ENCODE results near the gene NAT8L. TPM values are rescaled to one million over a fixed set of nuclear protein-coding genes. Genes with fewer than 3 reads are reported as not detected.

The NAT8L gene
- total RNA-seq, 1 donor from 2014 or later = 0.05 TPM

GRCh38 chr4:2044542-2045517, 14.3 kb upstream of the NAT8L start:
- no peak for DNase-seq (ENCODE audit: low spot score)
- no peak for ATAC-seq

DNA sequence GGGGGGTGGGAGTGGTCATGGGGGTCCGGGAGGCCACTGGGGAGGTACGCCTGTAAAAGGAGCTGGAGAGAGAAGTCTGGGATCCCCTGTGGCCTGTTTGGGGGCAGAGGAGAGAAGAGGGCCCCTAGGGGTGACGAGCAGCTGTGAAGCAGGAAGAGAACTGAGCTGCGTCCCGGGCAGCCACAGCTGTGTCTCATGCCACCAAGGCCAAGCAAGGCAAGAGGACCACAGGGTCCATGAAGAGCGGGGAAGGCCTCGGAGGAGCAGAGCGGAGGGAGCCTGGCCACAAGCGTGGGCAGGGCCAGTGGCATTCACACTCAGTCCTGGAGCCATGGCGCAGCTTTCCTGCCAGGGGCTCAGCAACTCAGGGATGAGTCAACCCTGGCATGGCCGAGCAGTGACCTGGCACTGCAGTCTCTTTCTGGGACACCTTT, 13.6 kb upstream of the NAT8L start:
- ATAC-seq (no peak), DNase-seq (ENCODE audit: low spot score) (no peak)

- ATAC-seq (no peak), DNase-seq (ENCODE audit: low spot score) (no peak)
Observed at GRCh38 chr4:2046031-2046961, 12.8 kb upstream of the NAT8L start.

DNA sequence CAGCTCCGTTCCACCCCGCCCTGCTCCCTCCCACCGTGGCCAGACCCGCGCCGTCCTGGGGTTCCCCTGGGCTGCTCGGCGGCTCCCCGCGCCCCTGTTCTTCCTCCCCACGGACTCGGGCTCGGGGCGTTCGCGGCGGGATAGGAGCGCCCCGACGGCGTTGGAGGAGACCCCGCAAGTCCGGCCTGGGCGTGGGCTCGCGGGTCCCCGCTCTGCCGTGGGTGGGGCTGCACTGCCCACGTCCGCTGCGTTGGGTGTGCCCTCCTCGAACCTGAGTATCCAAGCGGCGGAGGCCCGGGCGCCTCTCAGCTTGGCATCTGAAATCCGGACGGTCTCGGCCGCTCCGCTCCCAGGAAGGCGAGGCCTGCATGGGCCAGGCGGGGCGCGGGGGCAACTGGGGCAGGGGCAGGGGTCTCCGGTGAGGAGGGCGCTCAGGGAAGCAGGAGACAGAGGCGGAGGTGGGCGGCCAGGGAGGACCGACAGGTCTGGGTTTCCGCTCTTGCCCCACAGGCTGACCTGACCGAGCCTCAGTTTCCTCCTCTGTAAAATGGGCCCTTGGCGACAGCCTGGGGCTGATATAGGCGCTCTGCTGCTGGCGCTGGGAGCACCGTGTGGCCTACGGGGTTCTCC, 12.0 kb upstream of the NAT8L start:
- ATAC-seq (no peak), DNase-seq (ENCODE audit: low spot score) (no peak)

- DNase-seq (ENCODE audit: low spot score) = no peak
- no peak for ATAC-seq
Observed at GRCh38 chr4:2047781-2048581, 11.1 kb upstream of the NAT8L start.

GRCh38 chr4:2048831-2049230, 10.3 kb upstream of the NAT8L start:
- ATAC-seq = no peak
- no peak for DNase-seq (ENCODE audit: low spot score)

GRCh38 chr4:2049381-2049780, 9.7 kb upstream of the NAT8L start:
- no peak for DNase-seq (ENCODE audit: low spot score)
- ATAC-seq = no peak

- ATAC-seq (no peak), DNase-seq (ENCODE audit: low spot score) (no peak)
Observed at GRCh38 chr4:2049811-2050210, 9.3 kb upstream of the NAT8L start.

GRCh38 chr4:2051086-2051485, 8.0 kb upstream of the NAT8L start:
- DNase-seq (ENCODE audit: low spot score) (no peak), ATAC-seq (no peak)

- no peak for ATAC-seq
- no peak for DNase-seq (ENCODE audit: low spot score)
Observed at GRCh38 chr4:2054217-2054616, 4.9 kb upstream of the NAT8L start.

GRCh38 chr4:2057382-2058065, 1.6 kb upstream of the NAT8L start:
- ATAC-seq = no peak
- no peak for DNase-seq (ENCODE audit: low spot score)

DNA sequence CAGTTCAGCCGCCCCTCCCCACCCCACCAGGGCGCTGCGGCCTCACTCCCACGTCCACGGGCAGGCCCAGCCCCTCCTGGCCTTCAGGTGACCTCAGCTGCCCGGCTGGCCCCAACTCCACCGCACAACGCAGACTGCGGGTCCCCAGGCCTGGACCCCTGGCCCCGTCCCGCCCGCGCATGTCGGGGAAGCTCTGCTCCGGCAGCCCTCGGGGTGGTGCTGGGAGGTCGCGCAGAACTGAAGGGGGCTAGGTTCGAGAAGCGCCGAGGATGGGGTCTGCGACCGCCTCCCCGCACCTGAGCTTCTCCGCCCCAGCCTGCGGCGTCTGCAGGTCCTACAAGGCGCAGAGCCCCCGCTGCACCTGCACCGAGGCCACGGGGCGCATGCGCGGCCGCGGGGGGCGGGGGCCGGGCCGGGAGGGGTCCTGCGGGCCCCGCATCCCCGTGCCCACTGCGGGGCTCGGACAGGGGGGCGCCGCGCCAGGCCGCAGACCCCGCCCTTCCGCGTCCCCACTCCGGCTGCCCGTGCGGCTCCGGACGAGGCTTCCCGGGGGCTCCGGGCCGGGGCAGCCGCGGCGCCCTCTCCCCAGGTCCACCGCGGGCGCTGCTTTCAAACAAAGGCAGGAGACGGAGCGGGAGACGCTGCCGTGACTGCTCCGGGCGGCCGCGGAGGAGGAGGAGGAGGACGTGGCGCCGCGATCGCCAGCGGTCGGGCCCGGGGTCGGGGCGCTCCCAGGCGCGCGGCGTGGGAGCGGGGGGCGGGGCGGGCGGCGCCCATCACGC, 672 bp upstream of the NAT8L start:
- ATAC-seq = no peak
- no peak for DNase-seq (ENCODE audit: low spot score)

DNA sequence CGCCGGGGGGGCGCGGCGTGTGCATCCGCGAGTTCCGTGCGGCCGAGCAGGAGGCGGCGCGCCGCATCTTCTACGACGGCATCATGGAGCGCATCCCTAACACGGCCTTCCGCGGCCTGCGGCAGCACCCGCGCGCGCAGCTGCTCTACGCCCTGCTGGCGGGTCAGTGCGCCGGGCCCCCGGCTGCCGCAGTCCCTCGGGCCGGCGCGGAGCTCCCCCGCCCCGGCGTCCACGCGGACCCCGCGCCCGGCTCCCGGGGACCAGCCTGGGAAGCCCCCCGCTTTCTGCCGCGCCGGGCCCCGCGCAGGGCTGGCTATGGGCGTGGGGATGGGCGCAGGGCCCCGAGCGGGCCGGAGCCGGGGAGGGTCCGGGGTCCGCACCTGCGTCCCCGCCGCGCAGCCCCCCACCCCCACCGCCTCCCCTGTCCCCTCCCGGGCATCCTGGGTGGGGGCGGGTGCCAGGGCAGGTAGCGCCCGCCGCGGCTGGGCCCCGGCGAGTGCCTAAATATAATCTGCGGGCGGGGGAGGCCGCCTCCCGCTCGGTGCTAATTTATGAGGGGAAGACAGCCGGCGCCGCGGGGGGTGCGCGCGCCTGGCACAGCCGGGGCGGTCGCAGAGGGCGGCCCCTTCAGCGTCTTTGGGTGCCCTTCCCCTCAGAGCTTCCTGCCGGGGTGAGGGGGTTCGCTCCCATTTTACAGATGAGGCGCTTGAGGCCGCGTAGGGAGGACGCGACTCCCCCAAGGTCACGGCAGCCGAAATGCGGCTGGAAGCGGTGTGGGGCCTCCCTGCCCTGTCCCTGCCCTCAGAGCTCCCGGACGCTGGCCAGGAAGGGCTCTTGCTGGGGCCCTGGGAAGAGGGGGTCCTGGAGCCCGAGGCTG, 837 bp downstream of the NAT8L start:
- ATAC-seq = no peak
- DNase-seq (ENCODE audit: low spot score) = no peak

- no peak for DNase-seq (ENCODE audit: low spot score)
- peak; percentile 48 for ATAC-seq
Observed at GRCh38 chr4:2060611-2061185, 1.6 kb downstream of the NAT8L start.

GRCh38 chr4:2061186-2062131, 2.3 kb downstream of the NAT8L start:
- DNase-seq (ENCODE audit: low spot score) (no peak), ATAC-seq (peak; percentile 3)

DNA sequence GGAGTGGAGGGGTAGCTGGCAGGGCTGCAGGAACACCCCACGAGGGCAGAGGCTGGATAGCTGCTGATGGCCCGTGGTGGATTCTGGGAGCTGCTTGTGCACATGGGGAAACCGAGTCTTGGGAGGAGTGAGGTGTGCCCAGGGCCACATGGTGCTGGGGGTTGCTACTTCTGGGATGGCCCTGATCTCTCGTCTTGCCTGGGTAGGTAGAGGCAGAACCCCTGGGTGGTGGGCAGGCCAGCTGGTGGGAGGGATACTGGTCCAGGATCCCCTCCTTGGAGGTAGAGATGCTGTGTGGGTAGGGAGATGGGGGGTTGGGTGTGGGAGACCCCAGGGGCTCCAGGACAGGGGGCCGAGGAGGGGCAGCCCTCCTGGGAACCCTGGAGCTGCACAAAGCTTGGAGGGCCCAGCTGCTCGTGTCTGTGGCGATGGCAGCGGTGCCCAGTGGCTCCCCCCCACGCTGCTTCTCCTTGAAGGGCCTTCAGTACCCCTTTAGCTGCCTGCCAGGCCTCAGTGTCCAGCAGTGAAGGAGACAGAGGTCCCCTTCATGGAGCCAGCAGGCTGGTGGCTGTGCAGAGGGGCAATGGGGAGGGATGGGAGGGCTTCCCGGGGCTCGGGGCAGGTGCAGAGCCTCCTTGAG, 3.2 kb downstream of the NAT8L start:
- ATAC-seq = no peak

More for the DNA sequence above, 3.2 kb downstream of the NAT8L start:
- DNase-seq (ENCODE audit: low spot score) = no peak

All from left lobe of liver (tissue), 2 donors.